Stromal cell of bone marrow (primary cell): ENCODE measurements around the gene AARS1.
A peak's percentile ranks its signal among the peaks of the same experiment; 100 is the strongest.
"Not testable (repeated sequence)": the region's sequence is repeated elsewhere in the genome, so short reads cannot be mapped to it uniquely, and the experiment has no call there.

Experiments
- DNase-seq: peaks from one replicate; pipeline ENCODE4 v3.0.0-alpha.2; 2012; ENCODE audit warnings: low read depth

The AARS1 gene

GRCh38 chr16:70270176-70270575 is 19.1 kb downstream of the AARS1 start:
- DNase-seq: no peak

- DNase-seq: no peak
Measured at GRCh38 chr16:70269471-70269870, 19.8 kb downstream of the AARS1 start.

GRCh38 chr16:70267922-70268321 is 21.4 kb downstream of the AARS1 start:
- not testable (repeated sequence) for DNase-seq

GRCh38 chr16:70267516-70267915 is 21.8 kb downstream of the AARS1 start:
- DNase-seq: peak; percentile 18

- not testable (repeated sequence) for DNase-seq
Measured at GRCh38 chr16:70259903-70260302, 29.4 kb downstream of the AARS1 start.

- DNase-seq: no peak
Measured at GRCh38 chr16:70258946-70259345, 30.4 kb downstream of the AARS1 start.

GRCh38 chr16:70258065-70258464 is 31.2 kb downstream of the AARS1 start:
- no peak for DNase-seq

GRCh38 chr16:70257391-70257790 is 31.9 kb downstream of the AARS1 start:
- no peak for DNase-seq

- no peak for DNase-seq
Measured at GRCh38 chr16:70255574-70255973, 33.7 kb downstream of the AARS1 start.

- no peak for DNase-seq
Measured at GRCh38 chr16:70254965-70255286, 34.4 kb downstream of the AARS1 start.

GRCh38 chr16:70254180-70254964 is 34.9 kb downstream of the AARS1 start:
- no peak for DNase-seq

- peak; percentile 12 for DNase-seq
Measured at GRCh38 chr16:70253291-70254106, 35.8 kb downstream of the AARS1 start.

GRCh38 chr16:70252355-70252988 is 36.8 kb downstream of the AARS1 start:
- no peak for DNase-seq

- peak; percentile 83 for DNase-seq
Measured at GRCh38 chr16:70251629-70252354, 37.5 kb downstream of the AARS1 start, which contains the start of gene EXOSC6. EXOSC6 (minus strand) TSS chr16:70251940; CDS start chr16:70251900, 40 bp downstream.

GRCh38 chr16:70250748-70251628 is 38.3 kb downstream of the AARS1 start:
- DNase-seq: peak; percentile 13

- DNase-seq: not testable (repeated sequence)
Measured at GRCh38 chr16:70249697-70250096, 39.6 kb downstream of the AARS1 start.

- not testable (repeated sequence) for DNase-seq
Measured at GRCh38 chr16:70238773-70239172, 50.5 kb downstream of the AARS1 start.

- not testable (repeated sequence) for DNase-seq
Measured at GRCh38 chr16:70231831-70232230, 57.5 kb downstream of the AARS1 start.

GRCh38 chr16:70226024-70226423 is 63.3 kb downstream of the AARS1 start:
- DNase-seq: not testable (repeated sequence)

GRCh38 chr16:70225430-70225829 is 63.9 kb downstream of the AARS1 start:
- not testable (repeated sequence) for DNase-seq

- DNase-seq: not testable (repeated sequence)
Measured at GRCh38 chr16:70224645-70225044, 64.7 kb downstream of the AARS1 start.
